HFFc6 (cell line): Measurements from ENCODE around the gene PRKCH. TPM values are rescaled to one million over a fixed set of nuclear protein-coding genes. Genes with fewer than 3 reads are reported as not detected.

Experiments used
- DNase-seq: peaks from one replicate; pipeline ENCODE4 v3.0.0-alpha.2; 2018
- H3K27ac Mint-ChIP-seq: 2 replicates; pipeline ENCODE4 v1.8.0; 2020; ENCODE audit warnings: mild to moderate bottlenecking, mixed read lengths
- H3K27me3 Mint-ChIP-seq: 2 replicates; pipeline ENCODE4 v1.8.0; 2021; ENCODE audit warnings: mild to moderate bottlenecking, moderate library complexity, mixed read lengths; ENCODE audit not compliant: insufficient read depth
- H3K36me3 Mint-ChIP-seq: 2 replicates; pipeline ENCODE4 v1.8.0; 2021; ENCODE audit warnings: low read depth, mixed read lengths
- H3K4me1 Mint-ChIP-seq: 2 replicates; pipeline ENCODE4 v1.8.0; 2020; ENCODE audit warnings: low read depth, mixed read lengths
- H3K4me3 Mint-ChIP-seq: 2 replicates; pipeline ENCODE4 v1.8.0; 2020; ENCODE audit warnings: mild to moderate bottlenecking, moderate library complexity, mixed read lengths
- H3K9me3 Mint-ChIP-seq: 2 replicates; pipeline ENCODE4 v1.8.0; 2020; ENCODE audit warnings: mild to moderate bottlenecking, mixed read lengths
- total RNA-seq, 6 experiments: library from RNA; stranded (reverse); fragmentation: NEBNext Ultra II Directional; extraction: Animal tissue kit (Norgen Biotek cat#: 25700); gene quantifications; 2 replicates in 1 of 6; 3 replicates in 5 of 6; pipeline ENCODE4 v1.2.3, GENCODE V29; 2021
- TF ChIP-seq, protein P1 (sequence below): fragments of 200-600 bp; sonication (generic); IDR thresholded peaks from 2 replicates; pipeline ENCODE4 v1.5.0; 2021; ENCODE audit warnings: antibody characterized with exemption, mild to moderate bottlenecking

Gene PRKCH
- total RNA-seq, 6 experiments from 2014 or later, result 0.17 to 1.2 (median 0.35) TPM

GRCh38 chr14:61468063-61468825 is 146.9 kb downstream of the PRKCH start:
- H3K9me3 Mint-ChIP-seq, result no peaks in the 10 kb centered on the region; the same call in none of the 2 replicates
- no peaks in the 10 kb centered on the region; the same call in 1 of the 2 replicates for H3K27me3 Mint-ChIP-seq
- H3K36me3 Mint-ChIP-seq, result peaks cover 9% of the 10 kb centered on the region; the same call in 1 of the 2 replicates
- H3K4me1 Mint-ChIP-seq, result peaks cover 64% of the 10 kb centered on the region
- no peak overlapping the region for H3K4me3 Mint-ChIP-seq
- no peak for DNase-seq
- TF ChIP-seq, protein P1, sequence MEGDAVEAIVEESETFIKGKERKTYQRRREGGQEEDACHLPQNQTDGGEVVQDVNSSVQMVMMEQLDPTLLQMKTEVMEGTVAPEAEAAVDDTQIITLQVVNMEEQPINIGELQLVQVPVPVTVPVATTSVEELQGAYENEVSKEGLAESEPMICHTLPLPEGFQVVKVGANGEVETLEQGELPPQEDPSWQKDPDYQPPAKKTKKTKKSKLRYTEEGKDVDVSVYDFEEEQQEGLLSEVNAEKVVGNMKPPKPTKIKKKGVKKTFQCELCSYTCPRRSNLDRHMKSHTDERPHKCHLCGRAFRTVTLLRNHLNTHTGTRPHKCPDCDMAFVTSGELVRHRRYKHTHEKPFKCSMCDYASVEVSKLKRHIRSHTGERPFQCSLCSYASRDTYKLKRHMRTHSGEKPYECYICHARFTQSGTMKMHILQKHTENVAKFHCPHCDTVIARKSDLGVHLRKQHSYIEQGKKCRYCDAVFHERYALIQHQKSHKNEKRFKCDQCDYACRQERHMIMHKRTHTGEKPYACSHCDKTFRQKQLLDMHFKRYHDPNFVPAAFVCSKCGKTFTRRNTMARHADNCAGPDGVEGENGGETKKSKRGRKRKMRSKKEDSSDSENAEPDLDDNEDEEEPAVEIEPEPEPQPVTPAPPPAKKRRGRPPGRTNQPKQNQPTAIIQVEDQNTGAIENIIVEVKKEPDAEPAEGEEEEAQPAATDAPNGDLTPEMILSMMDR, result no peak
- H3K27ac Mint-ChIP-seq, result no peak overlapping the region

DNA sequence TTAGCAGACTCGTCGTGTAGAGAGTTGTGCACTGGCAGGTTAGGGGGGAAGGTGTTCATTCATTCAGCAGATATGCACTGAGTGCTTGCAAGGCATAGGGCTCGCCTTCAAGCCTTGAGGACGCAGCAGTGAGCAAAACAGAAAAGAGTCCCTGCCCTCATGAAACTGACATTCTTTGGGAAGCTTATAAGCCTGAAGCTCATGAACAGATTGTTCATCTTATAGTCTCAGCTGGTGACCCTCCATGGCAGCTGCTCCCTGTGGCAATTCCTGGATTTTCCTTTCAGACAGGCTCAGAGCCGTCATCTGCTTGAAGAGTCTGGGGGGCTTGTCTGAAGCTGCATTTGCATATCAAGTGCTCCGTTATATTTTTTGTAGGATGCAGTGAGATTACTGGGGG is 148.4 kb downstream of the PRKCH start:
- DNase-seq, result no peak
- Mint-ChIP-seq H3K4me3 (no peak overlapping the region; the same call in 1 of the 2 replicates), H3K36me3 (peaks cover 7% of the 10 kb centered on the region; the same call in 1 of the 2 replicates), H3K4me1 (peaks cover 75% of the 10 kb centered on the region), H3K27ac (no peak overlapping the region; the same call in 1 of the 2 replicates), H3K27me3 (no peaks in the 10 kb centered on the region; the same call in 1 of the 2 replicates), H3K9me3 (no peaks in the 10 kb centered on the region; the same call in 1 of the 2 replicates)
- TF ChIP-seq, protein P1, result no peak

GRCh38 chr14:61470261-61470960 is 149.0 kb downstream of the PRKCH start:
- Mint-ChIP-seq H3K4me1 (peaks cover 75% of the 10 kb centered on the region), H3K9me3 (no peaks in the 10 kb centered on the region; the same call in 1 of the 2 replicates), H3K27me3 (no peaks in the 10 kb centered on the region; the same call in 1 of the 2 replicates), H3K36me3 (0 out of 2 replicates have a peak, but pooled peaks cover 1% of the 10 kb centered on the region), H3K27ac (peak overlapping the region; percentile 79), H3K4me3 (peak overlapping the region; percentile 64)
- TF ChIP-seq, protein P1, result peak; percentile 69
- peak; percentile 89 for DNase-seq

- TF ChIP-seq, protein P1, result no peak
- no peaks in the 10 kb centered on the region; the same call in 1 of the 2 replicates for H3K27me3 Mint-ChIP-seq
- H3K27ac Mint-ChIP-seq, result peak overlapping the region; percentile 79
- no peaks in the 10 kb centered on the region for H3K9me3 Mint-ChIP-seq
- peaks cover 72% of the 10 kb centered on the region for H3K4me1 Mint-ChIP-seq
- H3K36me3 Mint-ChIP-seq, result no peaks in the 10 kb centered on the region
- DNase-seq, result no peak
- H3K4me3 Mint-ChIP-seq, result peak overlapping the region; percentile 64
Observed at GRCh38 chr14:61470961-61471293, 149.5 kb downstream of the PRKCH start.

- peak overlapping the region; percentile 87 for H3K4me3 Mint-ChIP-seq
- DNase-seq, result no peak
- peaks cover 72% of the 10 kb centered on the region for H3K4me1 Mint-ChIP-seq
- TF ChIP-seq, protein P1, result no peak
- H3K36me3 Mint-ChIP-seq, result no peaks in the 10 kb centered on the region
- peak overlapping the region; percentile 79 for H3K27ac Mint-ChIP-seq
- no peaks in the 10 kb centered on the region for H3K9me3 Mint-ChIP-seq
- no peaks in the 10 kb centered on the region; the same call in 1 of the 2 replicates for H3K27me3 Mint-ChIP-seq
Observed at GRCh38 chr14:61471297-61472005, 150.1 kb downstream of the PRKCH start.
